H1 (cell line): ENCODE results near the gene BEX3. TPM values are rescaled to one million over a fixed set of nuclear protein-coding genes. Genes with fewer than 3 reads are reported as not detected.

Source experiments
- BCL11A ChIP-seq, 2 experiments: IDR thresholded peaks; one replicate each; pipeline ENCODE4 v1.6.1; 2011; ENCODE audit warnings: low read depth in 2 of 2, low read length in 2 of 2, mild to moderate bottlenecking in 2 of 2
- CTBP2 ChIP-seq: IDR thresholded peaks from 2 replicates; pipeline ENCODE4 v1.7.0; 2011; ENCODE audit warnings: borderline replicate concordance, mild to moderate bottlenecking, moderate library complexity, mixed read lengths, low read length; ENCODE audit not compliant: insufficient read depth, insufficient read length
- GTF2F1 ChIP-seq: IDR thresholded peaks from 2 replicates; pipeline ENCODE4 v1.6.1; 2012; ENCODE audit warnings: low read depth, low read length, improper control_type of control experiment, borderline replicate concordance
- RNF2 ChIP-seq: fragments of 200-900, 300-1000 bp; sonication (generic); IDR thresholded peaks from 2 replicates; pipeline ENCODE4 v1.7.1; 2016; ENCODE audit warnings: borderline replicate concordance, low read depth, mild to moderate bottlenecking, antibody characterized with exemption, low read length; ENCODE audit not compliant: poor library complexity, severe bottlenecking; ENCODE audit errors: missing control alignments
- polyA plus RNA-seq, 7 experiments: library from polyadenylated mRNA; depleted of rRNA in 3 of 7; stranded (reverse) in 5 of 7; unstranded in 2 of 7; fragments of >200 nt in 5 of 7; fragments of 200-250 nt in 2 of 7; gene quantifications; 1 replicate in 5 of 7; 2 replicates in 1 of 7; 4 replicates in 1 of 7; pipeline versions ENCODE4 v1.2.1 to v1.2.3, GENCODE V29; 2011 to 2013; ENCODE audit warnings: missing spikeins in 2 of 7, mixed read lengths in 2 of 7
- total RNA-seq: library from RNA; stranded (reverse); fragmentation: NEBNext Ultra II Directional; extraction: Animal tissue kit (Norgen Biotek cat#: 25700); gene quantifications from 2 replicates; pipeline ENCODE4 v1.2.1, GENCODE V29; 2021
- TF ChIP-seq, protein P1 (sequence below): fragments of 300-600 bp; sonication (generic); IDR thresholded peaks from 2 replicates; pipeline ENCODE4 v1.7.1; 2012; ENCODE audit warnings: low read length, moderate library complexity, mild to moderate bottlenecking, inconsistent platforms; ENCODE audit not compliant: insufficient replicate concordance
- TF ChIP-seq, protein P2 (sequence below), 3 experiments: IDR thresholded peaks; 1 replicate in 2 of 3; 2 replicates in 1 of 3; pipeline versions ENCODE4 v1.5.1 to v1.6.1; 2011; ENCODE audit warnings: low read length in 3 of 3, mild to moderate bottlenecking in 3 of 3, inconsistent platforms in 2 of 3, low read depth in 1 of 3, moderate library complexity in 1 of 3; ENCODE audit not compliant: insufficient read depth in 1 of 3; ENCODE audit errors: control extremely low read depth in 1 of 3

The BEX3 gene
- total and polyA plus RNA-seq, 2 of the 8 experiments (the other 6 are each of a cell fraction or from before 2014, with no cell fraction given) = 330 to 366 TPM

DNA sequence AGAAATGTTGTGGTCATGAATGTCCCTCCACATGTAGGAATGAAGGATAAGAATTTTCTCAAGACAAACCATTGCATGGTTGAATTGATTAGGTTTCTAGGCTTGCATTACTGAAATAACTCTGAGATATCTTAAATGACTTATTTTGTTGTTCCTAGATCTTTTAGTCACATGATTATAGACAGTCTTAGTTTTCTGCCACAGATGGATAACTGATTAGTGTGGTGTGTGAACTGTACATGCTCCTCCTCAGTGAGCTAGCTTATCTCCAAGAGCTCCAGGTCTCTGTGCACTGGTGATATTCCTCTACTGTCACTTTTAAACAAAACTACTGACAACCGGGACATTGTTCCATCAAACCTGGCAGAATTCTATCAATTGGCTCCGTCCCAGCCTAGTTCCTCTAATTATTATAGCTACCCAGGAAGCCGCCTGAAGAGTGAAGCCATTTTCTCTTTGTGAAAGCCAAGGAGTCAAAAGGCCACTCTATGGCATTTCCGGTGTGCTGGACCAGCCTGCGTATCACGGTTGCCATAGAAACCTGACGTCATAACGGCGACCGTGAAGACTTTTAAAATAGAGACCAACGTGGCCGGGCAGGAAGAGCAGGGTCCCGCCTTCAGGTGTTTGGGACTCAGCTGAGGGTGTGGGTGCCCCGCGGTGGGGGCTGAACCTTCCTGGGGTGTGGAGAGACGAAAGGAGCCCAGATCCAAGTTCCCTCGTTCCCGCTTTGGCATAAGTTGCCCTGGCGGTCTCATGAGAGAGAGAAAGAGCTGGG lies 28.1 kb downstream of the BEX3 start (continued):
- TF ChIP-seq, protein P1, sequence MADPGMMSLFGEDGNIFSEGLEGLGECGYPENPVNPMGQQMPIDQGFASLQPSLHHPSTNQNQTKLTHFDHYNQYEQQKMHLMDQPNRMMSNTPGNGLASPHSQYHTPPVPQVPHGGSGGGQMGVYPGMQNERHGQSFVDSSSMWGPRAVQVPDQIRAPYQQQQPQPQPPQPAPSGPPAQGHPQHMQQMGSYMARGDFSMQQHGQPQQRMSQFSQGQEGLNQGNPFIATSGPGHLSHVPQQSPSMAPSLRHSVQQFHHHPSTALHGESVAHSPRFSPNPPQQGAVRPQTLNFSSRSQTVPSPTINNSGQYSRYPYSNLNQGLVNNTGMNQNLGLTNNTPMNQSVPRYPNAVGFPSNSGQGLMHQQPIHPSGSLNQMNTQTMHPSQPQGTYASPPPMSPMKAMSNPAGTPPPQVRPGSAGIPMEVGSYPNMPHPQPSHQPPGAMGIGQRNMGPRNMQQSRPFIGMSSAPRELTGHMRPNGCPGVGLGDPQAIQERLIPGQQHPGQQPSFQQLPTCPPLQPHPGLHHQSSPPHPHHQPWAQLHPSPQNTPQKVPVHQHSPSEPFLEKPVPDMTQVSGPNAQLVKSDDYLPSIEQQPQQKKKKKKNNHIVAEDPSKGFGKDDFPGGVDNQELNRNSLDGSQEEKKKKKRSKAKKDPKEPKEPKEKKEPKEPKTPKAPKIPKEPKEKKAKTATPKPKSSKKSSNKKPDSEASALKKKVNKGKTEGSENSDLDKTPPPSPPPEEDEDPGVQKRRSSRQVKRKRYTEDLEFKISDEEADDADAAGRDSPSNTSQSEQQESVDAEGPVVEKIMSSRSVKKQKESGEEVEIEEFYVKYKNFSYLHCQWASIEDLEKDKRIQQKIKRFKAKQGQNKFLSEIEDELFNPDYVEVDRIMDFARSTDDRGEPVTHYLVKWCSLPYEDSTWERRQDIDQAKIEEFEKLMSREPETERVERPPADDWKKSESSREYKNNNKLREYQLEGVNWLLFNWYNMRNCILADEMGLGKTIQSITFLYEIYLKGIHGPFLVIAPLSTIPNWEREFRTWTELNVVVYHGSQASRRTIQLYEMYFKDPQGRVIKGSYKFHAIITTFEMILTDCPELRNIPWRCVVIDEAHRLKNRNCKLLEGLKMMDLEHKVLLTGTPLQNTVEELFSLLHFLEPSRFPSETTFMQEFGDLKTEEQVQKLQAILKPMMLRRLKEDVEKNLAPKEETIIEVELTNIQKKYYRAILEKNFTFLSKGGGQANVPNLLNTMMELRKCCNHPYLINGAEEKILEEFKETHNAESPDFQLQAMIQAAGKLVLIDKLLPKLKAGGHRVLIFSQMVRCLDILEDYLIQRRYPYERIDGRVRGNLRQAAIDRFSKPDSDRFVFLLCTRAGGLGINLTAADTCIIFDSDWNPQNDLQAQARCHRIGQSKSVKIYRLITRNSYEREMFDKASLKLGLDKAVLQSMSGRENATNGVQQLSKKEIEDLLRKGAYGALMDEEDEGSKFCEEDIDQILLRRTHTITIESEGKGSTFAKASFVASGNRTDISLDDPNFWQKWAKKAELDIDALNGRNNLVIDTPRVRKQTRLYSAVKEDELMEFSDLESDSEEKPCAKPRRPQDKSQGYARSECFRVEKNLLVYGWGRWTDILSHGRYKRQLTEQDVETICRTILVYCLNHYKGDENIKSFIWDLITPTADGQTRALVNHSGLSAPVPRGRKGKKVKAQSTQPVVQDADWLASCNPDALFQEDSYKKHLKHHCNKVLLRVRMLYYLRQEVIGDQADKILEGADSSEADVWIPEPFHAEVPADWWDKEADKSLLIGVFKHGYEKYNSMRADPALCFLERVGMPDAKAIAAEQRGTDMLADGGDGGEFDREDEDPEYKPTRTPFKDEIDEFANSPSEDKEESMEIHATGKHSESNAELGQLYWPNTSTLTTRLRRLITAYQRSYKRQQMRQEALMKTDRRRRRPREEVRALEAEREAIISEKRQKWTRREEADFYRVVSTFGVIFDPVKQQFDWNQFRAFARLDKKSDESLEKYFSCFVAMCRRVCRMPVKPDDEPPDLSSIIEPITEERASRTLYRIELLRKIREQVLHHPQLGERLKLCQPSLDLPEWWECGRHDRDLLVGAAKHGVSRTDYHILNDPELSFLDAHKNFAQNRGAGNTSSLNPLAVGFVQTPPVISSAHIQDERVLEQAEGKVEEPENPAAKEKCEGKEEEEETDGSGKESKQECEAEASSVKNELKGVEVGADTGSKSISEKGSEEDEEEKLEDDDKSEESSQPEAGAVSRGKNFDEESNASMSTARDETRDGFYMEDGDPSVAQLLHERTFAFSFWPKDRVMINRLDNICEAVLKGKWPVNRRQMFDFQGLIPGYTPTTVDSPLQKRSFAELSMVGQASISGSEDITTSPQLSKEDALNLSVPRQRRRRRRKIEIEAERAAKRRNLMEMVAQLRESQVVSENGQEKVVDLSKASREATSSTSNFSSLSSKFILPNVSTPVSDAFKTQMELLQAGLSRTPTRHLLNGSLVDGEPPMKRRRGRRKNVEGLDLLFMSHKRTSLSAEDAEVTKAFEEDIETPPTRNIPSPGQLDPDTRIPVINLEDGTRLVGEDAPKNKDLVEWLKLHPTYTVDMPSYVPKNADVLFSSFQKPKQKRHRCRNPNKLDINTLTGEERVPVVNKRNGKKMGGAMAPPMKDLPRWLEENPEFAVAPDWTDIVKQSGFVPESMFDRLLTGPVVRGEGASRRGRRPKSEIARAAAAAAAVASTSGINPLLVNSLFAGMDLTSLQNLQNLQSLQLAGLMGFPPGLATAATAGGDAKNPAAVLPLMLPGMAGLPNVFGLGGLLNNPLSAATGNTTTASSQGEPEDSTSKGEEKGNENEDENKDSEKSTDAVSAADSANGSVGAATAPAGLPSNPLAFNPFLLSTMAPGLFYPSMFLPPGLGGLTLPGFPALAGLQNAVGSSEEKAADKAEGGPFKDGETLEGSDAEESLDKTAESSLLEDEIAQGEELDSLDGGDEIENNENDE = no peak
- TF ChIP-seq CTBP2 = no peak
- no peak for TF ChIP-seq BCL11A (IDR thresholded peaks at IDR 0.05; ENCODE audit: low read depth in 2 of 2, low read length in 2 of 2)
- no peak for TF ChIP-seq GTF2F1
- no peak for TF ChIP-seq RNF2
- TF ChIP-seq, protein P2, sequence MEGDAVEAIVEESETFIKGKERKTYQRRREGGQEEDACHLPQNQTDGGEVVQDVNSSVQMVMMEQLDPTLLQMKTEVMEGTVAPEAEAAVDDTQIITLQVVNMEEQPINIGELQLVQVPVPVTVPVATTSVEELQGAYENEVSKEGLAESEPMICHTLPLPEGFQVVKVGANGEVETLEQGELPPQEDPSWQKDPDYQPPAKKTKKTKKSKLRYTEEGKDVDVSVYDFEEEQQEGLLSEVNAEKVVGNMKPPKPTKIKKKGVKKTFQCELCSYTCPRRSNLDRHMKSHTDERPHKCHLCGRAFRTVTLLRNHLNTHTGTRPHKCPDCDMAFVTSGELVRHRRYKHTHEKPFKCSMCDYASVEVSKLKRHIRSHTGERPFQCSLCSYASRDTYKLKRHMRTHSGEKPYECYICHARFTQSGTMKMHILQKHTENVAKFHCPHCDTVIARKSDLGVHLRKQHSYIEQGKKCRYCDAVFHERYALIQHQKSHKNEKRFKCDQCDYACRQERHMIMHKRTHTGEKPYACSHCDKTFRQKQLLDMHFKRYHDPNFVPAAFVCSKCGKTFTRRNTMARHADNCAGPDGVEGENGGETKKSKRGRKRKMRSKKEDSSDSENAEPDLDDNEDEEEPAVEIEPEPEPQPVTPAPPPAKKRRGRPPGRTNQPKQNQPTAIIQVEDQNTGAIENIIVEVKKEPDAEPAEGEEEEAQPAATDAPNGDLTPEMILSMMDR (IDR thresholded peaks at IDR 0.05; ENCODE audit: control extremely low read depth in 1 of 3, insufficient read depth in 1 of 3, low read depth in 1 of 3, low read length in 3 of 3) = no peak
